GM19438 (cell line): ENCODE measurements around the gene CASQ2.
A peak's percentile ranks its signal among the peaks of the same experiment; 100 is the strongest.

Source experiments
- ATAC-seq: cut with Tn5 transposase; IDR thresholded peaks from one replicate; pipeline ENCODE4 v1.9.1; 2021; ENCODE audit warnings: low read depth; ENCODE audit not compliant: unreplicated experiment

Gene CASQ2

GRCh38 chr1:115705085-115705951 lies 63.2 kb downstream of the CASQ2 start:
- no peak for ATAC-seq

GRCh38 chr1:115702959-115703358 lies 65.6 kb downstream of the CASQ2 start:
- ATAC-seq, result no peak

- ATAC-seq, result no peak
Observed at GRCh38 chr1:115701090-115701489, 67.4 kb downstream of the CASQ2 start.

GRCh38 chr1:115697619-115698018 lies 70.9 kb downstream of the CASQ2 start:
- ATAC-seq, result no peak

- no peak for ATAC-seq
Observed at GRCh38 chr1:115694805-115695204, 73.7 kb downstream of the CASQ2 start.

GRCh38 chr1:115692224-115692623 lies 76.3 kb downstream of the CASQ2 start:
- ATAC-seq, result no peak

- no peak for ATAC-seq
Observed at GRCh38 chr1:115690972-115691371, 77.5 kb downstream of the CASQ2 start.

GRCh38 chr1:115687744-115688143 lies 80.8 kb downstream of the CASQ2 start:
- no peak for ATAC-seq

- no peak for ATAC-seq
Observed at GRCh38 chr1:115685029-115685705, 83.3 kb downstream of the CASQ2 start.

- no peak for ATAC-seq
Observed at GRCh38 chr1:115682792-115683191, 85.7 kb downstream of the CASQ2 start.

GRCh38 chr1:115680730-115681111 lies 87.8 kb downstream of the CASQ2 start:
- no peak for ATAC-seq

- no peak for ATAC-seq
Observed at GRCh38 chr1:115679141-115679611, 89.3 kb downstream of the CASQ2 start.

- no peak for ATAC-seq
Observed at GRCh38 chr1:115678141-115678540, 90.4 kb downstream of the CASQ2 start.

- ATAC-seq, result no peak
Observed at GRCh38 chr1:115677565-115677964, 90.9 kb downstream of the CASQ2 start.

- ATAC-seq, result peak; percentile 52
Observed at GRCh38 chr1:115677182-115677555, 91.3 kb downstream of the CASQ2 start.

- ATAC-seq, result peak; percentile 18
Observed at GRCh38 chr1:115676498-115677181, 91.9 kb downstream of the CASQ2 start.

GRCh38 chr1:115672224-115673009 lies 96.1 kb downstream of the CASQ2 start:
- ATAC-seq, result no peak

GRCh38 chr1:115671176-115671934 lies 97.2 kb downstream of the CASQ2 start:
- no peak for ATAC-seq

- ATAC-seq, result no peak
Observed at GRCh38 chr1:115670476-115671175, 97.9 kb downstream of the CASQ2 start.
